Astrocyte of the cerebellum (primary cell): ENCODE results near the gene KIAA0513.

Experiments
- DNase-seq: peaks from one replicate; pipeline ENCODE4 v3.0.0-alpha.2; 2011; ENCODE audit warnings: low read depth
- H3K4me3 ChIP-seq: 2 replicates; pipeline ENCODE4 v1.5.1; 2011; ENCODE audit warnings: mild to moderate bottlenecking, low read depth, low read length, moderate library complexity
- CTCF ChIP-seq: IDR thresholded peaks from 2 replicates; pipeline ENCODE4 v1.5.1; 2012; ENCODE audit warnings: low read length, low read depth, moderate library complexity, mild to moderate bottlenecking; ENCODE audit errors: missing control alignments
- in situ Hi-C: cut with HindIII; loops from 2 replicates; pipeline ENCODE4 v1.10.0; 2017; ENCODE audit warnings: low sequenced_read_pairs

Gene KIAA0513

GRCh38 chr16:84988328-84989080, 39.1 kb upstream of the KIAA0513 start:
- no peak overlapping the region for H3K4me3 ChIP-seq
- no peak for DNase-seq
- TF ChIP-seq CTCF = no peak
- in situ Hi-C loops = no loop called here

GRCh38 chr16:84989749-84990620, 37.6 kb upstream of the KIAA0513 start:
- in situ Hi-C loops = no loop called here
- no peak overlapping the region for H3K4me3 ChIP-seq
- no peak for TF ChIP-seq CTCF
- DNase-seq = no peak

- no peak overlapping the region for H3K4me3 ChIP-seq
- in situ Hi-C loops = no loop called here
- no peak for TF ChIP-seq CTCF
- DNase-seq = no peak
Measured at GRCh38 chr16:84990782-84991181, 36.8 kb upstream of the KIAA0513 start.

- no peak for TF ChIP-seq CTCF
- no peak overlapping the region for H3K4me3 ChIP-seq
- in situ Hi-C loops = no loop called here
- DNase-seq = no peak
Measured at GRCh38 chr16:84992717-84993075, 34.9 kb upstream of the KIAA0513 start.

- in situ Hi-C loops = no loop called here
- no peak for DNase-seq
- no peak for TF ChIP-seq CTCF
- H3K4me3 ChIP-seq = no peak overlapping the region
Measured at GRCh38 chr16:84993926-84994325, 33.7 kb upstream of the KIAA0513 start.

GRCh38 chr16:84995663-84996062, 31.9 kb upstream of the KIAA0513 start:
- no peak for TF ChIP-seq CTCF
- no peak overlapping the region for H3K4me3 ChIP-seq
- in situ Hi-C loops = no loop called here
- DNase-seq = no peak
